Thoracic aorta (tissue), 2 donors: ENCODE results near the gene GPC6. TPM values are rescaled to one million over a fixed set of nuclear protein-coding genes. Genes with fewer than 3 reads are reported as not detected.

Experiments
- ATAC-seq: fragments of 150-250 bp; one replicate; pipeline ENCODE4 v1.8.0; 2017; ENCODE audit warnings: low read depth; ENCODE audit not compliant: insufficient number of reproducible peaks, low FRiP score
- DNase-seq: peaks from one replicate; pipeline ENCODE4 v3.0.0-alpha.2; 2020; ENCODE audit warnings: low spot score
- H3K27ac ChIP-seq, 2 donors: fragments of 200-600 bp; sonication (generic); 1 replicate in 1 of 2; 2 replicates in 1 of 2; pipeline ENCODE4 v1.5.1; 2016; ENCODE audit warnings: mild to moderate bottlenecking in 2 of 2, moderate library complexity in 2 of 2
- H3K27me3 ChIP-seq: fragments of 200-600 bp; sonication (generic); replicated peaks from 2 replicates; pipeline ENCODE4 v1.6.0; 2016; ENCODE audit warnings: mild to moderate bottlenecking; ENCODE audit not compliant: insufficient read depth
- H3K36me3 ChIP-seq: fragments of 200-600 bp; sonication (generic); one replicate; pipeline ENCODE4 v1.5.1; 2016
- H3K4me1 ChIP-seq, 2 donors: fragments of 200-600 bp; sonication (generic); 1 replicate in 1 of 2; 2 replicates in 1 of 2; pipeline versions ENCODE4 v1.5.1 to v1.6.0; 2016; ENCODE audit warnings: low read depth in 2 of 2, mild to moderate bottlenecking in 1 of 2; ENCODE audit not compliant: control insufficient read depth in 1 of 2
- H3K4me3 ChIP-seq: fragments of 200-600 bp; sonication (generic); 2 replicates; pipeline ENCODE4 v1.5.1; 2016; ENCODE audit warnings: mild to moderate bottlenecking
- H3K9me3 ChIP-seq: fragments of 200-600 bp; sonication (generic); 2 replicates; pipeline ENCODE4 v1.5.1; 2016
- total RNA-seq, 2 donors: library from RNA; depleted of rRNA; stranded (reverse); fragments of >200 nt; gene quantifications; one replicate each; pipeline versions ENCODE4 v1.1.0 to v1.2.3, GENCODE V29; 2016
- TF ChIP-seq, protein P1 (sequence below): fragments of 200-600 bp; sonication (generic); IDR thresholded peaks from one replicate; pipeline ENCODE4 v1.5.1; 2019; ENCODE audit warnings: antibody characterized with exemption

The GPC6 gene
- total RNA-seq, 2 donors from 2014 or later, result 34.9 to 56.4 TPM

DNA sequence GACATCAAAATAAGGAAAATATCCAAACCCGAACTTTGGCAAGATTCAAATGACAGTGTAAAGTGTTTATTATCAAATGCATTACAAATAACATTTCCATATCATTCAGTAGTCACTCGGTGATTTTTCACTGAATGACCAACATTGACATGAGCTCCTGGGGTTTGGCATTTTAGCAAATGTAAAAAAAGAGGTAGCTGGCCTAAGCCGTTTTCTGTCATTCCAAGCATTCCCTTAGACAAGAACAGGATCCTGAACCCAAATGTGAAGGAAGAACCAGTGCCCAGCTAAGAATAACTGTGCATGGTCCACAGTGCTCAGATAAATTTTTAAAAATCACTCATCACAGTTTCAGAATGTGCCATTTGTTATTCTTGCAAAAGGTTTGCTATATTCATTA is 327.9 kb downstream of the GPC6 start:
- Histone ChIP-seq H3K36me3 (no peaks in the 10 kb centered on the region), H3K4me3 (no peak overlapping the region), H3K27ac (no peak overlapping the region), H3K27me3 (no peaks in the 10 kb centered on the region), H3K9me3 (no peaks in the 10 kb centered on the region), H3K4me1 (peaks cover 6 to 21% of the 10 kb centered on the region in 2 donors)
- ATAC-seq, result no peak
- DNase-seq, result no peak
- TF ChIP-seq, protein P1, sequence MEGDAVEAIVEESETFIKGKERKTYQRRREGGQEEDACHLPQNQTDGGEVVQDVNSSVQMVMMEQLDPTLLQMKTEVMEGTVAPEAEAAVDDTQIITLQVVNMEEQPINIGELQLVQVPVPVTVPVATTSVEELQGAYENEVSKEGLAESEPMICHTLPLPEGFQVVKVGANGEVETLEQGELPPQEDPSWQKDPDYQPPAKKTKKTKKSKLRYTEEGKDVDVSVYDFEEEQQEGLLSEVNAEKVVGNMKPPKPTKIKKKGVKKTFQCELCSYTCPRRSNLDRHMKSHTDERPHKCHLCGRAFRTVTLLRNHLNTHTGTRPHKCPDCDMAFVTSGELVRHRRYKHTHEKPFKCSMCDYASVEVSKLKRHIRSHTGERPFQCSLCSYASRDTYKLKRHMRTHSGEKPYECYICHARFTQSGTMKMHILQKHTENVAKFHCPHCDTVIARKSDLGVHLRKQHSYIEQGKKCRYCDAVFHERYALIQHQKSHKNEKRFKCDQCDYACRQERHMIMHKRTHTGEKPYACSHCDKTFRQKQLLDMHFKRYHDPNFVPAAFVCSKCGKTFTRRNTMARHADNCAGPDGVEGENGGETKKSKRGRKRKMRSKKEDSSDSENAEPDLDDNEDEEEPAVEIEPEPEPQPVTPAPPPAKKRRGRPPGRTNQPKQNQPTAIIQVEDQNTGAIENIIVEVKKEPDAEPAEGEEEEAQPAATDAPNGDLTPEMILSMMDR, result no peak

DNA sequence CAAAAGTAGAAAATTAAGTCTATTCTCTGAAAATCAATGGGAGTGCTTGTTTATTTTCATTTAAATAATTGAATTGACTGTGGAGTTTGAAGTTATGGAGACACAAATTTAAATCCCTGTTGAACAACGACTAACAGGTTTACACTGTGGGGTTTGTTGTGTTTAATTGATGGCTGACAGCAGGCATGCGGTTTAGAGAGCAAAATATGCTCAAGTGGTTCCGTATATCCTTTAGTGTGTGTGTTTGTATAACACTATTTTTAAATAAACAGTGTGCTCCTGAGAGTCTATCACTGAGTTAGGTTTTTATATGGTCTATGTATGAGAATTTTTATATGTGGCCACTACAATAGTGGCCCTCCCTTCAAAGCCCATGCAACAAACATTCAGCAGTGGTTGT is 332.0 kb downstream of the GPC6 start:
- no peak for DNase-seq
- Histone ChIP-seq H3K4me3 (no peak overlapping the region), H3K4me1 (peaks cover 5 to 20% of the 10 kb centered on the region in 2 donors), H3K27me3 (no peaks in the 10 kb centered on the region), H3K27ac (no peak overlapping the region), H3K36me3 (no peaks in the 10 kb centered on the region), H3K9me3 (no peaks in the 10 kb centered on the region)
- ATAC-seq, result no peak
- TF ChIP-seq, protein P1, result no peak

DNA sequence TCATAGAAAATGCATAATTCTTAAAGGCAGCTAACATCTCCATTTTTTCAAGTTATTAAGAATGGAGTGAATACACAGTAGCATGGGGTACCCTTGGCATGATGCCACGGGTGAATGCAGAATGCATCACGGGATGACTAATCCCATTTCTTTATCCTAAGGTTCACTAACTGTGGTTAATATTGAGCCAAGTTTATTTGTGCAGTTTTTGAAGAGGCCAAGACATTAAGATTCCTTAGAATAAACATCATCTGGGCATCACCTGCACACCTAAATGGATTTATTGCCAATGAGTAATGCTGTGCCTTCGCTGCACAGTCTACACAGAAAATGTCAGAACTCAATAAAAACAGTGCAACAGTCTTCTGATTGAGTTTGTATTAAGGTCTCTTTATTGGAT is 333.1 kb downstream of the GPC6 start:
- Histone ChIP-seq H3K36me3 (no peaks in the 10 kb centered on the region), H3K27ac (no peak overlapping the region), H3K4me3 (no peak overlapping the region), H3K9me3 (no peaks in the 10 kb centered on the region), H3K27me3 (no peaks in the 10 kb centered on the region), H3K4me1 (peaks cover 5 to 10% of the 10 kb centered on the region in 2 donors)
- TF ChIP-seq, protein P1, result no peak
- no peak for ATAC-seq
- DNase-seq, result no peak

DNA sequence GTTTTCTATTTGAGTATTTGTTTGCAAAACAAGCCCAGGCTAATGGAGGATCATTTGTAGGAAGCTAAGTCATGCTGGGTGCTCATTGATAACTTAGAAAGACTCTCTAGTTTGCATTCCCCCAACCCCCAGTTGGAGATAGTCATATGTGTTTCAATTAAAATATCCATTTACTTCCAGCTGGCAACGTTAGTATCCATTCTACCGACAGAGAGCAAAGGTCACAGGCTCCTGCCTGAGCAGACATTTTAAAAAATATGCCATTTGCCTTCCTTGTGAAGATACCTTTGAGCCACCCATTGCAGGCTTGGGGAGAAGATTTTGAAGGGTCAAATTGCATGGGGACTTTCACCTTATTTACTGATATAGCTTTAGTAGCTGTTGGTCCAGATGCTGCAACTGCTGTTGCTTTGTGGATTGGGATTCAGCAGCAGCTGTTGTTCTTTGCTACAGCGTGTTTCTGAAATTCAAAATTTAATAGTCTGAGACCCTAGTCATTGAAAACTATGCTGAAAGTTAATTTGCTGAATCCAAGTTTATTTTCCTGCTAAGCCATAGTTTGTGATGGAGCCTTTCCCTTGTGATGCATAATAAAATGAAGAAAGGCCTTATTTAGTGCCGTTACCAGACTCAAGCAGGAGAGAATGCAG is 335.1 kb downstream of the GPC6 start:
- Histone ChIP-seq H3K27ac (no peak overlapping the region), H3K4me1 (no peaks in the 10 kb centered on the region), H3K9me3 (no peaks in the 10 kb centered on the region), H3K36me3 (no peaks in the 10 kb centered on the region), H3K27me3 (no peaks in the 10 kb centered on the region), H3K4me3 (no peak overlapping the region)
- ATAC-seq, result no peak
- no peak for DNase-seq
- TF ChIP-seq, protein P1, result no peak

DNA sequence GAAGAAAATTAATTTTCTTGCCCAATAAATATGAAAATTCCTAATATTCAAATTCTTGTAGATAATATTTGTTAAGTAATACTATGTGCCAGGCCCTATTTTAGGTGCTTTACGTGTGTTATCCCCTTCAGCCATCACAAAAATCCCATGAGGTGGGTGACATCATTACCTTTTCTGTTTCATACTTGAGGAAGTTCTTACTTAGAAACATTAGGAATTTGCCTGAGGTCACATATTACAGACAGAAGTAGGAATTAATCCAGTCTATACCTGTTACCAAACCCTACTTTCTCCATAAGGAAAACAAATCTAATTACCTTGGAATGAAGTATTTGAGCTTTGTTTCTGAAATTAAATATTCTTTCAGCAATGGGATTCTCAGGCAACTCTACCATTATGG is 336.1 kb downstream of the GPC6 start:
- no peaks in the 10 kb centered on the region for H3K27me3 ChIP-seq
- no peaks in the 10 kb centered on the region for H3K9me3 ChIP-seq
- TF ChIP-seq, protein P1, result no peak
- H3K27ac ChIP-seq, result no peak overlapping the region
- ATAC-seq (no peak), DNase-seq (no peak)
- H3K4me3 ChIP-seq, result no peak overlapping the region
- no peaks in the 10 kb centered on the region for H3K4me1 ChIP-seq
- H3K36me3 ChIP-seq, result no peaks in the 10 kb centered on the region
